AG09309 (cell line): Measurements from ENCODE around the gene CFAP141.

Source experiments
- DNase-seq: peaks from one replicate; pipeline ENCODE4 v3.0.0-alpha.2; 2010; ENCODE audit warnings: low read depth
- H3K4me3 ChIP-seq: 2 replicates; pipeline ENCODE4 v1.5.1; 2011; ENCODE audit warnings: mild to moderate bottlenecking, low read depth, low read length, moderate library complexity; ENCODE audit not compliant: control insufficient read depth
- TF ChIP-seq, protein P1 (sequence below): IDR thresholded peaks from 2 replicates; pipeline ENCODE4 v1.5.1; 2011; ENCODE audit warnings: mild to moderate bottlenecking, low read depth, low read length, inconsistent platforms; ENCODE audit not compliant: insufficient read depth, control insufficient read depth; ENCODE audit errors: missing control alignments

Gene CFAP141

GRCh38 chr1:154174654-154175053, 31.5 kb downstream of the CFAP141 start:
- TF ChIP-seq, protein P1, sequence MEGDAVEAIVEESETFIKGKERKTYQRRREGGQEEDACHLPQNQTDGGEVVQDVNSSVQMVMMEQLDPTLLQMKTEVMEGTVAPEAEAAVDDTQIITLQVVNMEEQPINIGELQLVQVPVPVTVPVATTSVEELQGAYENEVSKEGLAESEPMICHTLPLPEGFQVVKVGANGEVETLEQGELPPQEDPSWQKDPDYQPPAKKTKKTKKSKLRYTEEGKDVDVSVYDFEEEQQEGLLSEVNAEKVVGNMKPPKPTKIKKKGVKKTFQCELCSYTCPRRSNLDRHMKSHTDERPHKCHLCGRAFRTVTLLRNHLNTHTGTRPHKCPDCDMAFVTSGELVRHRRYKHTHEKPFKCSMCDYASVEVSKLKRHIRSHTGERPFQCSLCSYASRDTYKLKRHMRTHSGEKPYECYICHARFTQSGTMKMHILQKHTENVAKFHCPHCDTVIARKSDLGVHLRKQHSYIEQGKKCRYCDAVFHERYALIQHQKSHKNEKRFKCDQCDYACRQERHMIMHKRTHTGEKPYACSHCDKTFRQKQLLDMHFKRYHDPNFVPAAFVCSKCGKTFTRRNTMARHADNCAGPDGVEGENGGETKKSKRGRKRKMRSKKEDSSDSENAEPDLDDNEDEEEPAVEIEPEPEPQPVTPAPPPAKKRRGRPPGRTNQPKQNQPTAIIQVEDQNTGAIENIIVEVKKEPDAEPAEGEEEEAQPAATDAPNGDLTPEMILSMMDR, result no peak
- DNase-seq, result no peak
- no peak overlapping the region for H3K4me3 ChIP-seq

DNA sequence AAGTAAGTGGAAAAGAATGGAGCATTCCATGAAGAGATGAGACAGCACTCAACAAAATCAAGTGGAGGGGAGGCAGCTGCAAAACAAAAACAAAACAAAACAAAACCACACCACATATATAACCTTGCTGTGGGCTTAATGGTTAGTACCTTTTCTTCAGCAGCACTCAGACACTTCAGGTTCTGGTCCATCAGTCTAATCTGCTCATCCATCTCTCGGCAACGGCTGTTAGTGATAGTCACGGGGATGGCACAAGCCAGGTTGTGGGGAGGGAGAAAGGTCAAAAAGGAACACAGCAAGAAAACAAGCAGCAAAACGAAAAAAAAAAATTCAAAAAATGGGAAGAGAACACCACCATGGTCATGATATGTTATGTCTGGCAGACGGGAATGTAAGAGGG, 34.3 kb downstream of the CFAP141 start:
- no peak for DNase-seq
- H3K4me3 ChIP-seq, result no peak overlapping the region
- TF ChIP-seq, protein P1, result no peak

DNA sequence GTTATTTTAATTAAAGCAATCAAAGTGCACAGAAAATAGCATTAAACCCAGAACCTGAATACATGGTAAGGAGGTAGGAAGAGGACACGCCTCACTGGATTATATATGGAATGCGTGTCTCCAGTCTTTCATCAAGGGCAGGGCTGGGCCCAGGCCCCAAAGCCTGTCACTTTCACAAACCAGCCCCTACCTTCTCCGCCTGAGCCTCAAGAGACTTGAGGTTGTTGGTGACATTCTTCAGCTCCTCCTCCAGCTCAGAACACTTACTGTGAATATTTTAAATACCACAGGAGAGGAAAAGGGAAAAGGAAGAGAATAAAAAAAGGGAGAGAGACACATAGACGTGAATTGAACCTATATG, 34.9 kb downstream of the CFAP141 start:
- TF ChIP-seq, protein P1, result no peak
- no peak for DNase-seq
- no peak overlapping the region for H3K4me3 ChIP-seq

DNA sequence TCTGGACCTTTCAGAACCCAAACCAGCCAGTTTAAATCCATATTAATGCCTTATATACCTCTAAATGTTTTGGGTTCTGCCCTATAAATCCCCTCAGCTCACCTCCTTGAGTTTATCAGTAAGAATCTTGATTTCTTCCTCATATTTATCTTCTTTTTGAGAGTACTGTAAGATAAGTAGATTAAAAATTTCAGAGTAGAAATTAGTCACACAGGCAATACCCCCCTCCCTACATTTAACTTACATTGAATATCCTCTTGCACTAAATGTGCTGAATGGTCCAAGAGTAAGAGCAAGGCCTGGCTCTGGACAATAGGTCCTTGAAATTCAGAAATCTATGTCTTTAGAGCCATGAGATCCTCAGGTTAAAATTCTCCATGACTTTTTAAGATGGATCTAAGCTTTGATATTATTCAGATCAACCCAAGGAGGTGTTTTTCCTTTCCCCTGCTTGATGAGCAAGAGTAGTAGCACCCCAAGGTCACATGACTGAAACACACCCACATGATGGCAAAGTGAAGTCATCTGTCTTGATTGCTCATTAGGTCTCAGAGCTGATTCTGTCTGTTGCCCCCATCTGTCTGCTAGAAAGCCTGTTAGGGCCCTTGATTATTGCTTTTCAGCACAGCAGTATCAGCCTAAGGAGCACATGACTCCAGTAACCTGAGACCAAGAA, 35.4 kb downstream of the CFAP141 start:
- DNase-seq, result no peak
- TF ChIP-seq, protein P1, result no peak

GRCh38 chr1:154167461-154167860, 38.7 kb downstream of the CFAP141 start:
- DNase-seq, result no peak
- TF ChIP-seq, protein P1, result no peak
- H3K4me3 ChIP-seq, result no peak overlapping the region

More for the DNA sequence above, 35.4 kb downstream of the CFAP141 start:
- no peak overlapping the region for H3K4me3 ChIP-seq

DNA sequence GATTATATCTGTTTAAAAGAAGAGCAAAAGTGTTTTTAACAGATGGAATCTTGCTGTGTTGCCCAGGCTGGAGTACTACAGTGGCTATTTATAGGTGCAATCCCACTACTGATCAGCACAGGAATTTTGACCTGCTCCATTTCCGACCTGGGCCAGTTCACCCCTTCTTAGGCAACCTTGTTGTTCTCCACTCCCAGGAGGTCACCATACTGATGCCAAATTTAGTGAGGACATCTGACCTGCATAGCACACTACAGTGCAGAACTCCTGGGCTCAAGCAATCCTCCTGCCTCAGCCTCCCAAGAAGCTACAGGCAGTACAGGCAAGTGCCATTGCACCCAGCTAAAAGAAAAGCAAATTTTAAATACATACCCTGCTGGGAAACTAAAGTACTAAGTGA, 39.9 kb downstream of the CFAP141 start:
- H3K4me3 ChIP-seq, result no peak overlapping the region
- TF ChIP-seq, protein P1, result no peak
- DNase-seq, result no peak

DNA sequence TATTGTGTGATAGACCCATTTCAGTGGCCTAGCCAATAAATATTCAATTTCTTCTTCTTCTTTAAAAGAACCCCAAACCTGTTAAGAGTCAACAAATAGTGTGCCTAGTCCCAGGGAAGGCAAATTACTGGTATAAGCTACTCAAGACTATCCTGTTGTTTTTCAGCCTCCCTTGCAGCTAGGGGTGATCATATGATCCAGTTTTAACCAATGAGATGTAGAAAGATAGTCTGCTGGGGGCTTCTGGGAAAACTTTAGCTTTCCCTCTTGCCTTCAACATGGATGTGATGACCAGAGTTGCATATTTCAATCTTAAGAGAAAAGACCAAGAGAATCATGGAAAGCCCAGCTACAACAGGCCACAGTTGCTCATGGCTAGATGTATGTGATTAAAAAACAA, 46.6 kb downstream of the CFAP141 start:
- TF ChIP-seq, protein P1, result no peak
- no peak for DNase-seq
- H3K4me3 ChIP-seq, result no peak overlapping the region
